SU-DHL-6 (cell line): ENCODE results near the gene KLLN.

Experiments used
- H2AFZ ChIP-seq: fragments of 200-600 bp; sonication (generic); 2 replicates; pipeline ENCODE4 v1.6.1; 2014; ENCODE audit warnings: low read depth, mild to moderate bottlenecking, moderate library complexity, mixed read lengths, antibody characterized with exemption, low read length; ENCODE audit not compliant: severe bottlenecking
- H3F3A ChIP-seq: fragments of 200-600 bp; shearing (Covaris generic); 2 replicates; pipeline ENCODE4 v1.6.0; 2016; ENCODE audit warnings: antibody characterized with exemption, mild to moderate bottlenecking; ENCODE audit not compliant: insufficient read depth
- H3K27ac ChIP-seq: fragments of 200-600 bp; sonication (generic); 2 replicates; pipeline ENCODE4 v1.5.1; 2016; ENCODE audit warnings: low read depth, mild to moderate bottlenecking, low read length, moderate library complexity, mixed read lengths
- H3K27me3 ChIP-seq: fragments of 200-600 bp; sonication (generic), shearing (Covaris generic); 2 replicates; pipeline ENCODE4 v1.6.0; 2014; ENCODE audit warnings: mild to moderate bottlenecking, low read length
- H3K36me3 ChIP-seq: fragments of 200-600 bp; sonication (generic); 2 replicates; pipeline ENCODE4 v1.6.1; 2014; ENCODE audit warnings: mild to moderate bottlenecking, low read length, mixed read lengths
- H3K4me2 ChIP-seq: fragments of 300-600, 200-600 bp; shearing (Covaris generic), sonication (generic); 2 replicates; pipeline ENCODE4 v1.6.0; 2014; ENCODE audit warnings: low read length, low read depth, mild to moderate bottlenecking; ENCODE audit not compliant: poor library complexity, severe bottlenecking
- H3K4me3 ChIP-seq: fragments of 200-600 bp; sonication (generic); 2 replicates; pipeline ENCODE4 v1.5.1; 2014; ENCODE audit warnings: antibody characterized with exemption, low read length, mild to moderate bottlenecking, mixed read lengths; ENCODE audit not compliant: insufficient read depth, poor library complexity, severe bottlenecking
- H3K79me2 ChIP-seq: fragments of 200-600 bp; sonication (generic); 2 replicates; pipeline ENCODE4 v1.6.1; 2014; ENCODE audit warnings: mild to moderate bottlenecking, low read length, moderate library complexity; ENCODE audit not compliant: insufficient read depth
- H3K9ac ChIP-seq: fragments of 200-600 bp; sonication (generic); 2 replicates; pipeline ENCODE4 v1.7.0; 2014; ENCODE audit warnings: mild to moderate bottlenecking, low read length
- H3K9me2 ChIP-seq: fragments of 200-600 bp; sonication (generic); replicated peaks from 2 replicates; pipeline ENCODE4 v1.6.1; 2014; ENCODE audit warnings: low read length; ENCODE audit not compliant: insufficient read depth
- H3K9me3 ChIP-seq: fragments of 200-600 bp; sonication (generic); 2 replicates; pipeline ENCODE4 v1.6.1; 2014; ENCODE audit warnings: low read length, mixed read lengths; ENCODE audit not compliant: insufficient read depth
- H4K20me1 ChIP-seq: fragments of 200-600 bp; sonication (generic); 2 replicates; pipeline ENCODE4 v1.6.1; 2014; ENCODE audit warnings: low read depth, mild to moderate bottlenecking, antibody characterized with exemption, low read length, moderate library complexity, mixed read lengths
- EZH2phosphoT487 ChIP-seq: fragments of 200-600 bp; sonication (generic), shearing (Covaris generic); conservative IDR thresholded peaks from 2 replicates; pipeline ENCODE4 v1.6.1; 2018; ENCODE audit warnings: mild to moderate bottlenecking, antibody characterized with exemption, low read length, moderate library complexity, mixed read lengths
- TF ChIP-seq, protein P1 (sequence below): fragments of 200-600 bp; sonication (generic); IDR thresholded peaks from one replicate; pipeline ENCODE4 v1.5.1; 2017; ENCODE audit warnings: antibody characterized with exemption, mild to moderate bottlenecking, low read length, moderate library complexity; ENCODE audit not compliant: insufficient read depth, poor library complexity, severe bottlenecking

The KLLN gene

GRCh38 chr10:87846023-87846422, 17.3 kb downstream of the KLLN start:
- H3K4me3 ChIP-seq = no peak overlapping the region
- no peaks in the 10 kb centered on the region for H4K20me1 ChIP-seq
- H3K79me2 ChIP-seq = no peaks in the 10 kb centered on the region
- H3K4me2 ChIP-seq = no peak overlapping the region
- H3K27me3 ChIP-seq = no peaks in the 10 kb centered on the region
- no peak overlapping the region for H3K9ac ChIP-seq
- H3F3A ChIP-seq = no peaks in the 10 kb centered on the region
- no peak for TF ChIP-seq EZH2phosphoT487
- TF ChIP-seq, protein P1, sequence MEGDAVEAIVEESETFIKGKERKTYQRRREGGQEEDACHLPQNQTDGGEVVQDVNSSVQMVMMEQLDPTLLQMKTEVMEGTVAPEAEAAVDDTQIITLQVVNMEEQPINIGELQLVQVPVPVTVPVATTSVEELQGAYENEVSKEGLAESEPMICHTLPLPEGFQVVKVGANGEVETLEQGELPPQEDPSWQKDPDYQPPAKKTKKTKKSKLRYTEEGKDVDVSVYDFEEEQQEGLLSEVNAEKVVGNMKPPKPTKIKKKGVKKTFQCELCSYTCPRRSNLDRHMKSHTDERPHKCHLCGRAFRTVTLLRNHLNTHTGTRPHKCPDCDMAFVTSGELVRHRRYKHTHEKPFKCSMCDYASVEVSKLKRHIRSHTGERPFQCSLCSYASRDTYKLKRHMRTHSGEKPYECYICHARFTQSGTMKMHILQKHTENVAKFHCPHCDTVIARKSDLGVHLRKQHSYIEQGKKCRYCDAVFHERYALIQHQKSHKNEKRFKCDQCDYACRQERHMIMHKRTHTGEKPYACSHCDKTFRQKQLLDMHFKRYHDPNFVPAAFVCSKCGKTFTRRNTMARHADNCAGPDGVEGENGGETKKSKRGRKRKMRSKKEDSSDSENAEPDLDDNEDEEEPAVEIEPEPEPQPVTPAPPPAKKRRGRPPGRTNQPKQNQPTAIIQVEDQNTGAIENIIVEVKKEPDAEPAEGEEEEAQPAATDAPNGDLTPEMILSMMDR = no peak
- no peaks in the 10 kb centered on the region for H3K9me2 ChIP-seq
- H2AFZ ChIP-seq = no peak overlapping the region
- H3K27ac ChIP-seq = no peak overlapping the region
- no peaks in the 10 kb centered on the region for H3K36me3 ChIP-seq
- no peaks in the 10 kb centered on the region for H3K9me3 ChIP-seq

GRCh38 chr10:87845624-87845998, 17.7 kb downstream of the KLLN start:
- H3K9me3 ChIP-seq = no peaks in the 10 kb centered on the region
- no peak overlapping the region for H3K27ac ChIP-seq
- TF ChIP-seq, protein P1 = no peak
- no peak for TF ChIP-seq EZH2phosphoT487
- no peaks in the 10 kb centered on the region for H4K20me1 ChIP-seq
- no peaks in the 10 kb centered on the region for H3K36me3 ChIP-seq
- no peaks in the 10 kb centered on the region for H3K79me2 ChIP-seq
- no peak overlapping the region for H3K4me3 ChIP-seq
- no peaks in the 10 kb centered on the region for H3F3A ChIP-seq
- no peak overlapping the region for H3K4me2 ChIP-seq
- no peak overlapping the region for H2AFZ ChIP-seq
- H3K9ac ChIP-seq = no peak overlapping the region
- no peaks in the 10 kb centered on the region for H3K9me2 ChIP-seq
- no peaks in the 10 kb centered on the region for H3K27me3 ChIP-seq

DNA sequence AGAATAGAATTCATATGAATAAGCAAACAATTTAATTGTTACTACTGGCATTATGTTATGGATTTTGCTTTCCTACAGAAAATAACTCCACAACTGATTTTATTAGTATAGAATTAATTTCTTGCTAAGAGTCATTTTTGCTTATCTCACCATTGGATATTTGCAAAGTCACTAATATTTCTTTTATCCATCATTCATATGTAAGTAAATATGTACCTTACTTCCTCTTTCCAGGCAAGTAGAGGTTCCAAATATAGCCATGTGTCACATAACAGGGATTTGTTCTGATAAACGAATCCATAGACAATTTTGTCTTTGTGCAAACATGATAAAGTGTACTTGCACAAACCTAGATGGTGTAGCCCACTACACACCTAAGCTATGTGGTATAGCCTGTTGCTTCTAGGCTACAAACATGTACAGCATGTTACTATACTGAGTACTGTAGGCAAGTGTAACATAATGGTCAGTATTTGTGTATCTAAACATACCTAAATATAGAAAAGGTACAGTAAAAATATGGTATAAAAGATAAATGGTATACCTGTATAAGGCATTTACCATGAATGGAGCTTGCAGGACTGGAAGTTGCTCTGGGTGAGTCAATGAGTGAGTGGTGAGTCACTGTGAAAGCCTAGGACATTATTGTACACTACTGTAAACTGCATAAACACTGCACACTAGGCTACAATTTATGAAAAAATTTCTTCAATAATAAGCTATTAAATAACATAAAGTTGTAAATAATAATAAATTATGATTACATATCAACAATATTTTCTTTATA, 18.3 kb downstream of the KLLN start:
- Histone ChIP-seq H3K27me3 (no peaks in the 10 kb centered on the region), H3K36me3 (no peaks in the 10 kb centered on the region), H3K9me2 (no peaks in the 10 kb centered on the region), H3K9ac (no peak overlapping the region), H2AFZ (no peak overlapping the region), H3F3A (no peaks in the 10 kb centered on the region), H3K4me2 (no peak overlapping the region), H3K4me3 (no peak overlapping the region), H3K9me3 (no peaks in the 10 kb centered on the region), H3K27ac (no peak overlapping the region), H4K20me1 (no peaks in the 10 kb centered on the region), H3K79me2 (no peaks in the 10 kb centered on the region)
- TF ChIP-seq EZH2phosphoT487 = no peak
- TF ChIP-seq, protein P1 = no peak
